ENCODE results near the gene SPECC1.
"Not testable (repeated sequence)": the region's sequence is repeated elsewhere in the genome, so short reads cannot be mapped to it uniquely, and the experiment has no call there.

Gene SPECC1

DNA sequence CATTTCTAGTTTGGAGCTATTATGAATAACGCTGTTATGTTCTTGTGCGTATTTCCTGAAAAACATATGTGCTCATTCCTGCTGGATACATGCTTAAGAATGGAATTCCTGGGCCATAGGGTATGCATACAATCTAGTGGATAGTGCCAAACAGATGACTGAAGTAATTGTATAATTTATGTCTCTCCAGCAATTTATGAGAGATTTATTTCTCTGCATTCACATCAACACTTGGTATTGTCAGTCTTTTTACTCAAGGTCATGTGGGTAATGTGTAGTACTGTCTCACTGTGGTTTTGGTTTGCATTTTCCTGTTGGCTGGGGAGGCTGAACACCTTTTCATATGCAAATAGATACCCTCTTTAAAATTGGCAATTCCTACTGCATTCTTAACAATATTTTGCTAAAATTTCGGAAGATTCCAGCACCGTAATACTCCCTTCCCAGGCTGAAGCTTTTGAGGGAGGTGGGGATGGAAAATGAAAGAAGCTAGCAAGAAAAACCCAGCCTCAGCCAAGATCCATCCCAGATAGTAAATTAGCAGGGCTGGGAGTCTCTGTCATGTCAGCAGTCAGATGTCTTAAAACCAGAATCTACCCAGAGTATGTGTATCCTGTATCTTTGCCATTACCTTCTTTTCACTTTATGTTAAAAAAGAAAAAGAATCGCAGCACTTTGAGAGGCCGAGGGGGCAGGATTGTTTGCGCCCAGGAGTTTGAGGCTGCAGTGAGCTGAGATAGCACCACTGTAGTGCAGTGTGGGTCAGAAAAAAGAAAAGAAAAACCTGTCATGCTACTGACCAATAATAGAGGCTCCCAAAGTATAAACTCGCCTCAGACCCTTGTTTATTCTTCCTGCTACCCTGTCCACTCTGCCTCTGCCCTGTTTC lies 253.3 kb downstream of the SPECC1 start:
- Histone ChIP-seq H3K4me3 (replicated peaks; ENCODE audit: low read depth, low read length) (no peak overlapping the region), H3K36me3 (ENCODE audit: control insufficient read depth, insufficient read depth, low read length) (peaks cover 5% of the 10 kb centered on the region), H3K27me3 (replicated peaks; ENCODE audit: control insufficient read depth, insufficient read depth, low read length) (no peaks in the 10 kb centered on the region)
- TF ChIP-seq, protein P1, sequence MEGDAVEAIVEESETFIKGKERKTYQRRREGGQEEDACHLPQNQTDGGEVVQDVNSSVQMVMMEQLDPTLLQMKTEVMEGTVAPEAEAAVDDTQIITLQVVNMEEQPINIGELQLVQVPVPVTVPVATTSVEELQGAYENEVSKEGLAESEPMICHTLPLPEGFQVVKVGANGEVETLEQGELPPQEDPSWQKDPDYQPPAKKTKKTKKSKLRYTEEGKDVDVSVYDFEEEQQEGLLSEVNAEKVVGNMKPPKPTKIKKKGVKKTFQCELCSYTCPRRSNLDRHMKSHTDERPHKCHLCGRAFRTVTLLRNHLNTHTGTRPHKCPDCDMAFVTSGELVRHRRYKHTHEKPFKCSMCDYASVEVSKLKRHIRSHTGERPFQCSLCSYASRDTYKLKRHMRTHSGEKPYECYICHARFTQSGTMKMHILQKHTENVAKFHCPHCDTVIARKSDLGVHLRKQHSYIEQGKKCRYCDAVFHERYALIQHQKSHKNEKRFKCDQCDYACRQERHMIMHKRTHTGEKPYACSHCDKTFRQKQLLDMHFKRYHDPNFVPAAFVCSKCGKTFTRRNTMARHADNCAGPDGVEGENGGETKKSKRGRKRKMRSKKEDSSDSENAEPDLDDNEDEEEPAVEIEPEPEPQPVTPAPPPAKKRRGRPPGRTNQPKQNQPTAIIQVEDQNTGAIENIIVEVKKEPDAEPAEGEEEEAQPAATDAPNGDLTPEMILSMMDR (IDR thresholded peaks at IDR 0.05; ENCODE audit: insufficient read depth, low read length, poor library complexity, severe bottlenecking) = no peak
- no peak for DNase-seq (ENCODE audit: extremely low read depth, insufficient read length)

DNA sequence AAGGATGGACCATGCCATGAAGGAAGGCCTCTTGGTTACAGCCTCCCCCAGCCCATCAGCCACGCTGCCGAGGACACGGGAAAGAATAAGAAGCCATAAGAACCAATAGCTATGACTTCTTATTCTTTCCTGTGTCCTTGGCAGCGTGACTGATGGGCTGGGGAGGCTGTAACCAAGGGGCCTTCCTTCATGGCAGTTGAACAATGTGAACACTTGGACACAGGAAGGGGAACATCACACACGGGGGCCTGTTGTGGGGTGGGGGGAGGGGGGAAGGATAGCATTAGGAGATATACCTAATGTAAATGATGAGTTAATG lies 253.9 kb downstream of the SPECC1 start:
- DNase-seq (ENCODE audit: extremely low read depth, insufficient read length); H3K36me3 ChIP-seq (ENCODE audit: control insufficient read depth, insufficient read depth, low read length); H3K4me3 ChIP-seq (replicated peaks; ENCODE audit: low read depth, low read length); H3K27me3 ChIP-seq (replicated peaks; ENCODE audit: control insufficient read depth, insufficient read depth, low read length): not testable (repeated sequence)

DNA sequence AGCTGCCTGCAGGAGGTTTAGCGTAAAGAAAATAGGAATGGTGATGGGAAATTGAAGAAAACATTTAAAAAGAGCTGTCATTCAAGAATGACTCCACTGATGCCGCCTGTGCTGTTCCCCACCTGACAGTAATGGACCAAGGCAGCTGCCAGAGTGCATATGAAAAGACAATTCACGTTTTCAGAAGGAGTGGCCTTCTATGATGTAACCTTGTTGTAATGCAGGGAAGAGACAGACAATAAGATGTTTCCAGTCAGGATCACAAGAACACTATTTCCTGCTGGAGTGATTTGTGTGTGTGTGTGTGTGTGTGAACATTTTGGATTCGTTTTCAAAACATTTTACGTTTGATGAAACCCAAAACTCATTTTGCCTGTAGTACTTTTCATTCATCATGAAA lies 254.4 kb downstream of the SPECC1 start:
- Histone ChIP-seq H3K27me3 (replicated peaks; ENCODE audit: control insufficient read depth, insufficient read depth, low read length) (no peaks in the 10 kb centered on the region), H3K36me3 (ENCODE audit: control insufficient read depth, insufficient read depth, low read length) (peaks cover 2% of the 10 kb centered on the region), H3K4me3 (replicated peaks; ENCODE audit: low read depth, low read length) (no peak overlapping the region)
- DNase-seq (ENCODE audit: extremely low read depth, insufficient read length) = no peak
- TF ChIP-seq, protein P1 (IDR thresholded peaks at IDR 0.05; ENCODE audit: insufficient read depth, low read length, poor library complexity, severe bottlenecking) = no peak

DNA sequence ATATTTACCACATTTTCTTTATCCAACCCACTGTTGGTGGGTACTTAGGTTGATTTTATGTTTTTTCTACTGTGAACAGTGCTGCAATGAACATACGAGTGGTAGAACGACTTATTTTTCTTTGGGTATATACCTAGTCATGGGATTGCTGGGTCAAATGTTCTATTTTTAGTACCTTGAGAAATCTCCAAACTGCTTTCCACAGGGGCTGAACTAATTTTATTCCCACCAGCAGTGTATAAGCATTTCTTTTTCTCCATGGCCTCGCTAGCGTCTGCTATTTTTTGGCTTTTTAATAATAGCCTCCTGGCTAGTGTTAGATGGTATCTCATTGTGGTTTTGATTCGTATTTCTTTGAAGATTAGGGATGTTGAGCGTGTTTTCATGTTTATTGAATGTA lies 255.8 kb downstream of the SPECC1 start:
- peaks cover 2% of the 10 kb centered on the region for H3K36me3 ChIP-seq (ENCODE audit: control insufficient read depth, insufficient read depth, low read length)
- no peaks in the 10 kb centered on the region for H3K27me3 ChIP-seq (replicated peaks; ENCODE audit: control insufficient read depth, insufficient read depth, low read length)
- TF ChIP-seq, protein P1 (IDR thresholded peaks at IDR 0.05; ENCODE audit: insufficient read depth, low read length, poor library complexity, severe bottlenecking) = no peak
- DNase-seq (ENCODE audit: extremely low read depth, insufficient read length) = no peak
- no peak overlapping the region for H3K4me3 ChIP-seq (replicated peaks; ENCODE audit: low read depth, low read length)

DNA sequence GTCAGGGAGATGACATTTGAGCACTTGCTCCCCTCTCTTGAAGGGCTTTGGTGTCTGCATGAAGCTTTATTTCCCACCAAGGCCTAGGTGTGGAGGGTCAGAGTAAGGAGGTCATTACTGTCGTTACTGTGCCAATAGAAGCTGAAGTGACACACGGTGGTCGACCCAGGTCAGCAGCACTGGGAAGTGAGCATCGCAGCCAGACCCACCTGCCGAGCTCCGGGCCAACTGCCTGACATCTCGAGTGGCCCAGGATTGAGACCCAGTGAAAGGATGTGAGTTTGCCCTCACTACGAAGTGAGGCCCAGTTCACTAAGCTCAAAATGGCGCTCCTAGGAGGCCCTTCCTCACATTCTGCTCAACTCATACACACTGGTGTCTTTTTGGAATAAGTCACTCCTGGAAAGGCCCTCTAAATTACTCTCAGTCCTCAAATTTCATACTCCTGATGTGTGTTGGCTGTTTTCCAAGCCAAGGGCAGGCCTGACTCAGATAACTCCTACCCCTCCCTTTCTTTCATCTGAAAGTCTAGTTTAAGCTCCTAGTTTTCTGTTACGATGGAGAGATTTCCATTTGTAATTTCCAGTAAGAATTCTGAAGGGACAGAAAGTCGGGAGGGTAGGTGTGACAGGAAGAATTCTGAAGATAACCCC lies 257.8 kb downstream of the SPECC1 start:
- TF ChIP-seq, protein P1 (IDR thresholded peaks at IDR 0.05; ENCODE audit: insufficient read depth, low read length, poor library complexity, severe bottlenecking) = no peak
- no peak for DNase-seq (ENCODE audit: extremely low read depth, insufficient read length)
- no peaks in the 10 kb centered on the region; the same call in 1 of the 2 replicates for H3K36me3 ChIP-seq (ENCODE audit: control insufficient read depth, insufficient read depth, low read length)
- H3K27me3 ChIP-seq (replicated peaks; ENCODE audit: control insufficient read depth, insufficient read depth, low read length) = no peaks in the 10 kb centered on the region
- no peak overlapping the region for H3K4me3 ChIP-seq (replicated peaks; ENCODE audit: low read depth, low read length)

DNA sequence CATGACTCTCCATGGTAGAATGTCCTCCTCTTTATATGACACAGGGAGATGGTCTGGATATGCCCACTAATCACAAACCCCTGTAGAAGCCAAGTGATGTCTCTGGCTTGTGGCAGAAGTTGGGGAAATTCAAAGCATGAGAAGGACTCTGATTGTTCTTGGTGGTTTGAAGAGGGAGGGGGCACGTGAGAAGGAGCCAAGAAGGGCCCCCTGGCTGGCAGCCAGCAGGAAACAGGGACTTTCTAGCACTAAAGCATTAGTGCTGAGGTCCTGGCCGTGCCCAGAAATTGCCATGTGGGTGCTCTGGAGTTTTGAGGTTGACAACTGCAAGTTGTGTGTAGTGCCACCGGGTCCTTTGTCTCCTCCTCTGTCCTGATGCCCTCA lies 258.3 kb downstream of the SPECC1 start:
- TF ChIP-seq, protein P1 (IDR thresholded peaks at IDR 0.05; ENCODE audit: insufficient read depth, low read length, poor library complexity, severe bottlenecking) = no peak
- DNase-seq (ENCODE audit: extremely low read depth, insufficient read length) = no peak
- Histone ChIP-seq H3K36me3 (ENCODE audit: control insufficient read depth, insufficient read depth, low read length) (no peaks in the 10 kb centered on the region; the same call in 1 of the 2 replicates), H3K4me3 (replicated peaks; ENCODE audit: low read depth, low read length) (no peak overlapping the region), H3K27me3 (replicated peaks; ENCODE audit: control insufficient read depth, insufficient read depth, low read length) (no peaks in the 10 kb centered on the region)
